GM13977 (cell line): Measurements from ENCODE around the gene ERGIC3.

Experiments
- DNase-seq: peaks from one replicate; pipeline ENCODE4 v3.0.0; 2012; ENCODE audit warnings: low spot score
- in situ Hi-C: fragments of 300-500 bp; cut with MboI; formaldehyde crosslinking; loops from one replicate; pipeline ENCODE4 v1.12.0; 2022; ENCODE audit warnings: low sequenced_read_pairs, low pct_unique_long_range_greater_than_20kb, mixed read lengths, inconsistent platforms; ENCODE audit not compliant: unreplicated experiment
- TF ChIP-seq, protein P1 (sequence below): IDR thresholded peaks from 2 replicates; pipeline ENCODE4 v1.5.1; 2012; ENCODE audit warnings: mild to moderate bottlenecking, control low read depth; ENCODE audit not compliant: insufficient read depth; ENCODE audit errors: extremely low read depth, missing control alignments

The ERGIC3 gene

DNA sequence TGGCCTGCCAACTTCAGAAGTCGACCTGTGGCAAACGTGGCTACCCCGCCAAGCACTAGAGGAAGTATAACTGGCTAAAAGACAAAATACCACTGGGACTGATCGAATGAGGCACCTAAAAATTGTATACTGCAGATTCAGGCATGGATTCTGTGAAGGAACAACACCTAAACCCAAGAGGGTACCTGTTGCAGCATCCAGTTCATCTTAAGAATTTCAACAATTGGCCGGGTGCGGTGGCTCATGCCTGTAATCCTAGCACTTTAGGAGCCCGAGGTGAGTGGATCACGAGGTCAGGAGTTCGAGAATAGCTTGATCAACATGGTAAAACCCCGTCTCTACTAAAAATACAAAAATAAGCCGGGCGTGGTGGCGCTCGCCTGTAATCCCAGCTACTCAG is 46.5 kb downstream of the ERGIC3 start:
- in situ Hi-C loops: no loop called here
- no peak for DNase-seq
- TF ChIP-seq, protein P1, sequence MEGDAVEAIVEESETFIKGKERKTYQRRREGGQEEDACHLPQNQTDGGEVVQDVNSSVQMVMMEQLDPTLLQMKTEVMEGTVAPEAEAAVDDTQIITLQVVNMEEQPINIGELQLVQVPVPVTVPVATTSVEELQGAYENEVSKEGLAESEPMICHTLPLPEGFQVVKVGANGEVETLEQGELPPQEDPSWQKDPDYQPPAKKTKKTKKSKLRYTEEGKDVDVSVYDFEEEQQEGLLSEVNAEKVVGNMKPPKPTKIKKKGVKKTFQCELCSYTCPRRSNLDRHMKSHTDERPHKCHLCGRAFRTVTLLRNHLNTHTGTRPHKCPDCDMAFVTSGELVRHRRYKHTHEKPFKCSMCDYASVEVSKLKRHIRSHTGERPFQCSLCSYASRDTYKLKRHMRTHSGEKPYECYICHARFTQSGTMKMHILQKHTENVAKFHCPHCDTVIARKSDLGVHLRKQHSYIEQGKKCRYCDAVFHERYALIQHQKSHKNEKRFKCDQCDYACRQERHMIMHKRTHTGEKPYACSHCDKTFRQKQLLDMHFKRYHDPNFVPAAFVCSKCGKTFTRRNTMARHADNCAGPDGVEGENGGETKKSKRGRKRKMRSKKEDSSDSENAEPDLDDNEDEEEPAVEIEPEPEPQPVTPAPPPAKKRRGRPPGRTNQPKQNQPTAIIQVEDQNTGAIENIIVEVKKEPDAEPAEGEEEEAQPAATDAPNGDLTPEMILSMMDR: no peak

DNA sequence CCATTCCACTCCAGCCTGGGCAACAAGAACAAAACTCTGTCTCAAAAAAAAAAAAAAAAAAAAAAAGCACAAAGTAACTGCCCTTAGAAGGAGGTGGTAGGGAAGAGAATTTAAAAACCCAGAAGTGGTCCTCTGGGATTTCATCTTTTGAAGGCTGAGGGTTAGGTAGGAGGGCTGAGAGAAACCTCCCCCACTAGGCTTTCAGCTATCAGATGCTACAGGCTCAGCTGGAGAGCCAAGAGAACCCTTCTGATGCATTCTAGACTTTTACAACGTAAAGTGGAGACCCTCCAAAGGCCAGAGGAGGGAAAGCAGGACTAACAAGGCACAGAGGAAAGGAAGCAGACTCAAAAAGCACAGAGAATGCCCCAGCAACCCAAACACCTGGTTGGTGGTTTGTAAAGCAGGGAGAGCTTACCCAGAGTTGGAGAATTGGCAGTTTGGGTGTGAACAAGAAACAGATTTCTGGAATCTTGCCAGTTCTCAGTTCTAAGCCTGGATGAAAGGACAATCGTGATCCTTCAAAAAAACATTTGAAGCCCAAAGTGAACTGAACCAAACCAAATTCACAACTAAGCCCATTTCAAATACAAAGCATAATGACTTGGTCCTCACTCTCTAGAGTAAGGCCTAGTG is 50.6 kb downstream of the ERGIC3 start:
- TF ChIP-seq, protein P1: no peak

GRCh38 chr20:35595456-35595855 is 53.6 kb downstream of the ERGIC3 start:
- DNase-seq: no peak
- TF ChIP-seq, protein P1: no peak
- in situ Hi-C loops: no loop called here

More for the DNA sequence above, 50.6 kb downstream of the ERGIC3 start:
- DNase-seq: no peak
- in situ Hi-C loops: no loop called here

DNA sequence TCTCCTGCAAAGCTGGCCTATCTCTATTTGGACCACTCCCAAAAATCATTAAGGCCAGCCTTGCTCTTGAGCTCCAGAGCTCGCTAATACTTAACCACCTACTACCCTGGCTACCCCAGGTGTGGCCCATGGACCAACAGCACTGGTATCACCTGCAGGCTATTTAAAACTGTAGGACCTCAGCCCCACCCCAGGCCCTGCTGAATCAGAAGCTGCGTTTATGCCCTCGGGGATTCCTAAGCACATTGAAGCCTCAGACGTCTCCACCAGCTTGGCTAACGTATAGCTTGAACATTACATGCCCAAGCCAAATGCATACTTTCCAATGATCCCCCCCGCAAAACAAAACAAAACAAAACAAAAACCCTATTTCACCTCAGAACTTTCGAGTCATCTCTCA is 54.0 kb downstream of the ERGIC3 start:
- in situ Hi-C loops: no loop called here
- TF ChIP-seq, protein P1: no peak
- no peak for DNase-seq

- in situ Hi-C loops: no loop called here
- no peak for DNase-seq
- TF ChIP-seq, protein P1: no peak
Measured at GRCh38 chr20:35597186-35597585, 55.3 kb downstream of the ERGIC3 start.

GRCh38 chr20:35598476-35598875 is 56.6 kb downstream of the ERGIC3 start:
- DNase-seq: no peak
- in situ Hi-C loops: no loop called here

More at GRCh38 chr20:35598476-35598875, 56.6 kb downstream of the ERGIC3 start:
- TF ChIP-seq, protein P1: no peak
